Retinal pigment epithelial cell (primary cell): ENCODE data around the gene JOSD2.

ENCODE experiments used
- DNase-seq: peaks from one replicate; pipeline ENCODE4 v3.0.0-alpha.2; 2010; ENCODE audit warnings: low read depth
- H3K4me3 ChIP-seq: 2 replicates; pipeline ENCODE4 v1.5.1; 2011; ENCODE audit warnings: mild to moderate bottlenecking, low read length, control low read depth, moderate library complexity
- CTCF ChIP-seq: conservative IDR thresholded peaks from 2 replicates; pipeline ENCODE4 v1.5.1; 2011; ENCODE audit warnings: low read depth, low read length, control low read depth, inconsistent platforms

Gene JOSD2

DNA sequence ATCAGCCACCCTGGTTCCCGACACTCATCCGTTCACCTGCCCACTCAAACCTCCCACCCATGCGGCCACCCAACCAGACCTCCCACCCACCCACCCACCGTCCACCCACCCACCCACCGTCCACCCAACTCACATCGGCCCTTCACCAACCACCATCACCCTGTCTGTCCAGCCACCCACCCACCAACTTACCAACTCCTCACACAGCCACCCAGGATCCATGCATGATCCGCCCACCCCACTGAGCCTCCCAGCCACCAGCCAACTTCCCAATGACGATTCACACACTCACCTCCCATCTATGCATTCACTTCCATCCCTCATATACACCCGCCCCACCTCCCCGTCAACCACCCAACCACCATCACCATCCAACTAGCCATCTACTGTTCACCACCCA is 4.3 kb downstream of the JOSD2 start:
- H3K4me3 ChIP-seq = no peak overlapping the region
- no peak for TF ChIP-seq CTCF
- DNase-seq = no peak

DNA sequence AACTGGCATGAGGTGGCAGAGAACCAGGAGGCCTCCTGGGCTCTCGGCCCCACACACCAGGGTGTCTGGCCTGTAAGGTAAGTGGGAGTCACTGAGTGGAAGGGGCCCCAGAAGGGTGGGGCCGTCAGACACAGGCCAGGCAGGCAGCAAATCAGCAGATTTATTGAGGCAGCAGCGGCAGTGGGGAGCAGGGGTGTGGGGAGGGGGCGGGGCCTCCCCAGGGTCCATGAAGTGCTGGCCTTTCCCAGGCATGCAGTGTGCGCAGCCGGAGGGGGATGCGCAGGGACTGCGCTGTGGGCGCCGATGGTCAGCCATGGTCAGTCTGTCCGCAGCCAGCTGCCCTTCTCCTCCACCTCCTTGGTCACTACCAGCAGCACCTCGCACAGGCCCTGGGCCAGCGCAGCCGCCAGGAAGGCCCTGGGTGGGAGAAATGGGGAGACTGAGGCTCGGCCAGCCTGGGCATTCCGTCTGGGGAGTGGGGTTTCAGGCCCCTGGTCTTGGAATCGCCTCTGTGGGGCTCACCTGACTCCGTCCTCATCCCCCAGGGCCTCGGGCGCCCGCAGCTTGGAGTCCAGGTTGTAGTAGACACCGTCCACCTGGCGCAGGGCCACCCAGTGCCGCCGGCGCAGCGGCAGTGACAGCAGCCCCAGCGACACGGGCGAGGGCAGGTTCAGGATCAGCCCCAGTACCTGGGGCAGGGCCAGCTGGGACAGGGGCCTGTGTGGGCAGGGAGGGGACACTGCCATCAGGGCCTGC is 5.0 kb downstream of the JOSD2 start:
- H3K4me3 ChIP-seq = no peak overlapping the region
- TF ChIP-seq CTCF = no peak
- DNase-seq = no peak

- DNase-seq = no peak
- no peak for TF ChIP-seq CTCF
- no peak overlapping the region for H3K4me3 ChIP-seq
These were observed 9.2 kb downstream of the JOSD2 start for GRCh38 chr19:50501568-50502475.

- H3K4me3 ChIP-seq = no peak overlapping the region
- no peak for DNase-seq
- no peak for TF ChIP-seq CTCF
These were observed 9.8 kb downstream of the JOSD2 start for GRCh38 chr19:50501186-50501567.

DNA sequence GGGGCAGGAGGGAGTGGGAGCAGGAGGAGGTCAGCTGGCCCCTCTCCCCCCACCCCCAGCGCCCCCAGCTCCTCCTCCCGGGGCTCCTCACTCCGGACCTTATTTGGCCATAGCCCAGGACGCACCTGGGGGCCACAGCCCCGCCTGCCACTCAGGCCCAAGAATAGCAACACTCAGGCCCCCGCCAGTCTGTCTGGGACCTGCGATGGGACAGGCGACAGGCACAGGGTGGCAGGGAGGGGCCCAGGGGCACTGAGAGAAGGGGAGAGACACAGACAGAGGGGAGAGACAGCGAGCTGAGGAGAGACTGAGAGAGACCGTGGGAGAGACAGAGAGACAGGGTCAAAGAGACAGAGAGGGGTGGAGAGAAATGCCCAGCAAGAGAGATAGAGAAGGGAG is 10.2 kb downstream of the JOSD2 start:
- DNase-seq = no peak
- TF ChIP-seq CTCF = no peak
- no peak overlapping the region for H3K4me3 ChIP-seq

GRCh38 chr19:50500060-50500752 is 10.8 kb downstream of the JOSD2 start:
- DNase-seq = no peak
- peak; percentile 40 for TF ChIP-seq CTCF
- H3K4me3 ChIP-seq = no peak overlapping the region
